ENCODE measurements around the gene COL9A3.

Gene COL9A3

GRCh38 chr20:62778601-62779416 lies 38.0 kb upstream of the COL9A3 start:
- no peak for DNase-seq

GRCh38 chr20:62779417-62779685 lies 37.5 kb upstream of the COL9A3 start:
- DNase-seq: no peak

- DNase-seq: no peak
Observed at GRCh38 chr20:62780204-62780603, 36.6 kb upstream of the COL9A3 start.

- DNase-seq: no peak
Observed at GRCh38 chr20:62780696-62781095, 36.2 kb upstream of the COL9A3 start.

GRCh38 chr20:62782149-62782892 lies 34.5 kb upstream of the COL9A3 start:
- DNase-seq: no peak

GRCh38 chr20:62782893-62783278 lies 34.0 kb upstream of the COL9A3 start:
- no peak for DNase-seq

- DNase-seq: no peak
Observed at GRCh38 chr20:62784497-62784896, 32.4 kb upstream of the COL9A3 start.

GRCh38 chr20:62785393-62785792 lies 31.5 kb upstream of the COL9A3 start:
- no peak for DNase-seq

- DNase-seq: no peak
Observed at GRCh38 chr20:62786157-62786556, 30.7 kb upstream of the COL9A3 start.

GRCh38 chr20:62787321-62787720 lies 29.5 kb upstream of the COL9A3 start:
- no peak for DNase-seq

- no peak for DNase-seq
Observed at GRCh38 chr20:62787866-62788265, 29.0 kb upstream of the COL9A3 start.

GRCh38 chr20:62788607-62789006 lies 28.2 kb upstream of the COL9A3 start:
- DNase-seq: no peak

GRCh38 chr20:62790075-62790474 lies 26.8 kb upstream of the COL9A3 start:
- no peak for DNase-seq

- peak; percentile 82 for DNase-seq
Observed at GRCh38 chr20:62791301-62792181, 25.3 kb upstream of the COL9A3 start.

- no peak for DNase-seq
Observed at GRCh38 chr20:62792182-62792939, 24.5 kb upstream of the COL9A3 start.

GRCh38 chr20:62792940-62793756 lies 23.7 kb upstream of the COL9A3 start:
- no peak for DNase-seq

- no peak for DNase-seq
Observed at GRCh38 chr20:62793757-62794006, 23.2 kb upstream of the COL9A3 start.

- DNase-seq: peak; percentile 97
Observed at GRCh38 chr20:62794007-62794724, 22.7 kb upstream of the COL9A3 start.

- peak; percentile 80 for DNase-seq
Observed at GRCh38 chr20:62795023-62795761, 21.7 kb upstream of the COL9A3 start.

- no peak for DNase-seq
Observed at GRCh38 chr20:62796699-62797491, 20.0 kb upstream of the COL9A3 start.
